Femur (tissue), 1 donor: ENCODE data around the gene CCNY.
"Not testable (repeated sequence)": the region's sequence is repeated elsewhere in the genome, so short reads cannot be mapped to it uniquely, and the experiment has no call there.

Experiments
- DNase-seq: peaks from one replicate; pipeline ENCODE4 v3.0.0-alpha.2; 2017

The CCNY gene

DNA sequence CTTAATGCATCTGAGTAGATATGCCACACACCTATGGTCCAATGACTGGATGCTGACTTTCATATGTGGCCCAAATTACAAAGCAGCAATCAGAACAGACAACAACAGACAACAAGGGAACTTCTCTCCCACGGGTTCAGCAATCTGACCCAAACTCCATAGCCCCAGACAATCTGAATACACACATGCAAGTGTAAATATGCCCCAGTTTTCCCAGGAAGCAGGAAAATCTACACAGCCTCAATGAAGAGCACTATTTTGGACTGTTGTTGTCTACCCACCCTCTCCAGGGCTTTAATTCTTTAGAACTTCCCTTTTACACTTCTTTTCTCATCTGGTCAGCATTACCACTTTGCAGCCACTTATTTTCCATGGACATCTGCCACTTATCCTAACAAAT is 2.0 kb upstream of the CCNY start:
- DNase-seq = no peak

DNA sequence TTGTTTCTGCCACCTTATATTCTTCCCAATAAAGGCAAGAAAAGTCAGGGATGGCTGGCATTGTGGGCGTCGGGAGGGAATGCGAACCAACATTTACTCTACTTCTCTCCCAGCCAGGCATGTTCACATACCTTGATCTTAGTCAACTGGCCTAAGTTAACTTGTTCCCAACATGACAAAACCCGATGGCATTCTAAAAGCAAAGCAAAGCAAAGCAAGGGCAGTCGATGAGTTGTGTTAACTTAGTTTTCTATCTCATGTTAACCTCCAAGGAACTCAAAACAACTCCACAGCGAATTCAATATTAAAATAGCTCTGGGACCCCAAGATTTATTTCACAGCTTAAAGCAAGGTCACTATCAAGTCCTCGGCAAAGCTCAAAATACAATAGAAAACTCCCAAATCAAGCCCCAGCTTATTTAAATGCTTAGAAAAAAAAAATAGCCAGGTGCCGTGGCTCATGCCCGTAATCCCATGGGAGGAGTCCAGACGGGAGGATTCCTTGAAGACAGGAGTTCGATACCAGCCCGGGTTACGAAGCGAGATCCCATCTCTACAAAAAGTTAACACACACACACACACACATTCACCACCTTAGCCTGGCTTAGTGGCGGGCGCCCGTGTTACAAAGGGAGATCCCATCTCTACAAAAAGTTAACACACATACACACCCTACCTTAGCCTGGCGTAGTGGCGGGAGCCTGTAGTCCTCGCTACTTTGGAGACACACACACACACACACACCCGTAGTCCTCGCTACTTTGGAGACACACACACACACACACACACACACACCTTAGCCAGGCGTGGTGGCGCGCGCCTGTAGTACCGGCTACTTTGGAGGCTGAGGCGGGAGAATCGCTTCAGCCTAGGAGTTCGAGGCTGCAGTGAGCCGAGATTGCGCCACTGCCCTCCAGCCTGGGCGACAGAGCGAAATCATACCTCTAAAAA is 901 bp upstream of the CCNY start:
- peak; percentile 23 for DNase-seq

- DNase-seq = peak; percentile 58
Measured at GRCh38 chr10:35336921-35337823, 863 bp downstream of the CCNY start.

GRCh38 chr10:35339942-35340341 is 3.6 kb downstream of the CCNY start:
- no peak for DNase-seq

DNA sequence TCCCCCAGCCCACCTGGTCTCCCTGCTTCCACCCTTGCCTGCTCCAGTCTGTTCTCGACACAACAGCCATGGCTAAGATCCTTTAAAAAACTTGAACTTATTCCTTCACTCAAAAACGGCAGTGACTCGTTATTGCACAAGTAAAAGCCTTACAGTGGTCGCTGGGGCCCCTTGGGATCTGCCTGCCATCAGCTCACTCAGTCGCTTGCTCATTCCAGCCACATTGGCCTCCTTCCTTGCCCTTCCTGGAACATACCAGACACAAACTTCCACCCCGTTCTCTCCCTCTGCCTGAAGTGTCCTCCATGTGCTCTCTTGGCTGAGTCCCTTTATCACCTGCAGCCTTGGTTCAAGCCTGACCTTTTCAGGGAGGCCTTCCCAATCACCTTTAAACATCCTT is 4.7 kb downstream of the CCNY start:
- no peak for DNase-seq

- no peak for DNase-seq
Measured at GRCh38 chr10:35341521-35341920, 5.2 kb downstream of the CCNY start.

GRCh38 chr10:35342183-35342753 is 6.0 kb downstream of the CCNY start:
- DNase-seq = no peak

- no peak for DNase-seq
Measured at GRCh38 chr10:35343739-35344138, 7.4 kb downstream of the CCNY start.

GRCh38 chr10:35345383-35345742 is 9.1 kb downstream of the CCNY start:
- no peak for DNase-seq

GRCh38 chr10:35346248-35346647 is 9.9 kb downstream of the CCNY start:
- no peak for DNase-seq

DNA sequence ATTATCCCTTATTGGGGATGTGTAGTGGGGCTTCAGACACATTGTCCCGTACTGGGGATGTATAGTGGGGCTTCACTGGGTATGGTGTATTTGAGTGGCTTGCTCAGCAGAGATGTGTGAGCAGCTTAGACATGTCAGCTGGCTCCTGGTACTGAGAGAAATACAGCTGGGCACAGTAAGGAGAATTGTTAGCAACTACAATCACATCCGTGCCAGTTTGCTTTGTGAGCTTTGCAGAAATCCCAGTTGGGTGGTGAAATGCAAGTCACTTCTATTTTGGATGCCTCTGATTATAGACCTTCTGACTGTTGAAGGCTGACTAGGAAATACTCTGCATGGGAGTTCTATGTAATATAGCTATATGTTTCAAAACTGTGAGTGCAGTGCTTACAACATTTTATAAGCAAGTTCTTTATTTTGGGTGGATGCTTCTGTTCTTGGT is 10.8 kb downstream of the CCNY start:
- DNase-seq = no peak

- no peak for DNase-seq
Measured at GRCh38 chr10:35347899-35348608, 11.7 kb downstream of the CCNY start.

GRCh38 chr10:35348609-35349388 is 12.5 kb downstream of the CCNY start:
- no peak for DNase-seq

- DNase-seq = no peak
Measured at GRCh38 chr10:35349389-35349915, 13.1 kb downstream of the CCNY start.

DNA sequence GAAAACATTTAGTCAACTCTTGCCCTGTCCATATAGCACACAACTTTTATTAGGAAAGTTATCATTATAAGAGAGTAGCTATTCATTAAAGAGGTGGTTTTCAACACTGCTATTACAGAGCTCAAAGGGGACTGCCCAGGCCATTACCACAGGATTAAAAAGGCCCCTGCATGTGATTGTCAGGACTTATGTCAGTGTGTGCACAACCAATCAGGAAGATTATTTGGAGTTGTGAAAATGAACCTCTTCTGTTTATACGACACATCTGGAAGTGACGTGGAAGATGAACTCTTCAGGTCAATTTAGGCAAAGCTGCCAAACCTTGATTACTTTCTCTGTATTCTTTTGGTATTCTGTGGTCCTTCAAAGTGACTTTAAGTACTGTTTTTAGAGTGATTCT is 14.7 kb downstream of the CCNY start:
- no peak for DNase-seq

DNA sequence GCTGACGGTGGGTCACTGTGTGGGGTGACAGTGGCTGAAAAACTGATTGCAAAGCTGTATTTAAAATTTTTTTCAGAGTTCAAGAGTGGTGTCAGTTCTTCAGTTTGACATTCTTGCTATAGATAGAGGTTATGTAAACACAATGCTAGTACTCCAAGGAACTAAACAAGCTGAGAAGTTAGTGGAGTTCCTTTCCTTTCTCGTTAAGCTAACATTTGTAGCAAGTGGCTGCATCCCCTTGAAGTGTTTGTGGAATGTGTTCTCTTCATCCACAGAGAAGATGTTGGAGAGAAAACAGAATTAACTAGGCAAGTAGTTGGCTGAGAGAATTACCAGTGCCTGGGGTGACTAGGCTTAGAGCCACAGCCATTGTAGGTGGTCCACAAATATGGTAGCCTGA is 15.8 kb downstream of the CCNY start:
- DNase-seq = no peak

DNA sequence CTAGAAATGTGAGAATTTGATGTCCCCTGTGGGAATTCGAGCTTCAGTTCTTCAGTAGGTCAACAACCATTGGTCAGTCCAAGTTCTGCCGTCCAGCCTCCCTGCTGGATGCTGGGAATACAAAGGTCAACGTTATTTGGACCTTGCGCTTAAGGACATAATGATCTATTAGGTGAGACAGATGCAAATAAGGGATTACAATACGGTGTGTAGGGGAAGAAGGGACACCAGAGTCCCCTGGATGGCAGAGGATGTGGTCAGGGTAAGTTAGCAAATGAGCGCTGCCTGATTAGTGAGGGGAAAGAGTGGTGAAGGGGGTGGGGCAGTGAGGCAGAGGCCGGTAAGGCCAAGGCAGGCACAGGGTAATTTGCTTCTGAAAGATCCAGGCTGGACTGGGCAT is 16.2 kb downstream of the CCNY start:
- no peak for DNase-seq

DNA sequence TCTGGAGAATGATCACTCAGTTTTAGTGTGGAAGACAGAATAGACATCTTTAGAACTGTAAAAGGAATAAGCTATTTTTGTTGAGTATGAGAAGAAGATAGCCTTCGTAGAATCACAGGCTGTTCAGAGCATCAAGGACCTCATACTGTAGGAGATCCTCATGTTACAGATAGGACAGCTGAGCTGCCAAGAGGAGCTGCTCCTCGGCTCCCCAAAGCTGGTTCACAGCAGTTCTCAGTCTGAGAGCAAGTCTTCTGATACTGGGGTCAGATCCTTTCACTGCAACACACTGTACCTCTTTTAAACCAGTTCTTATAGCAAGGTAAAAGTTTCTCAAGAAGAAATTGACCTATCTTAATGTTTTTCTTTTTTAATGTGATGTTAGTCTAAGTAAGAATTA is 17.1 kb downstream of the CCNY start:
- DNase-seq = no peak

DNA sequence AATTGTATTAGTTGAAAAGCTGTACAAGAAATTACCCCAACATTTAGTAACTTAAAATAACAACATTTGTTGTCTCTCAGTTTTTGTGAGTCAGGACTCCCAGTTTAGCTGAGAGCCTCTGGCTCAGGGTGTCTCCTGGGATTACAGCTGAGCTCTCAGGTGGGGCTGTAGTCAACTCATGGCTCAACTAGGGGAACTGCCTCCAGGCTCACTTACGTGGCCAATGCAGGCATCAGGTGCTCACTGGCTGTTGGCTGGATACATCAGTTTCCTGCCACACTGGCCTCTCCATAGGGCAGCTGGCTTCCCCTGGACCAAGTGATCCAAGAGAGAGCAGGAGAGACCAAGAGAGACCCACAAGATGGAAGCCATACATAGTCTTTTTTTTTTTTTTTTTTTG is 17.5 kb downstream of the CCNY start:
- DNase-seq = no peak

- DNase-seq = not testable (repeated sequence)
Measured at GRCh38 chr10:35354257-35354656, 17.9 kb downstream of the CCNY start.

- DNase-seq = no peak
Measured at GRCh38 chr10:35355971-35356724, 19.8 kb downstream of the CCNY start.
